ENCODE results near the gene SIM1. TPM values are rescaled to one million over a fixed set of nuclear protein-coding genes. Genes with fewer than 3 reads are reported as not detected.

Gene SIM1
- total RNA-seq, 4 donors from 2014 or later = 0.18 to 0.72 (median 0.42) TPM

- H3K27ac ChIP-seq = no peak overlapping the region
- no peaks in the 10 kb centered on the region for H3K4me1 ChIP-seq
- 88% methylated on average over 5 of the region's 5 CpGs for WGBS
- no peak for TF ChIP-seq EP300 (IDR thresholded peaks at IDR 0.05)
- no peak for TF ChIP-seq POLR2AphosphoS5 (IDR thresholded peaks at IDR 0.05)
- TF ChIP-seq POLR2A (IDR thresholded peaks at IDR 0.05) = no peak
- TF ChIP-seq, protein P1, sequence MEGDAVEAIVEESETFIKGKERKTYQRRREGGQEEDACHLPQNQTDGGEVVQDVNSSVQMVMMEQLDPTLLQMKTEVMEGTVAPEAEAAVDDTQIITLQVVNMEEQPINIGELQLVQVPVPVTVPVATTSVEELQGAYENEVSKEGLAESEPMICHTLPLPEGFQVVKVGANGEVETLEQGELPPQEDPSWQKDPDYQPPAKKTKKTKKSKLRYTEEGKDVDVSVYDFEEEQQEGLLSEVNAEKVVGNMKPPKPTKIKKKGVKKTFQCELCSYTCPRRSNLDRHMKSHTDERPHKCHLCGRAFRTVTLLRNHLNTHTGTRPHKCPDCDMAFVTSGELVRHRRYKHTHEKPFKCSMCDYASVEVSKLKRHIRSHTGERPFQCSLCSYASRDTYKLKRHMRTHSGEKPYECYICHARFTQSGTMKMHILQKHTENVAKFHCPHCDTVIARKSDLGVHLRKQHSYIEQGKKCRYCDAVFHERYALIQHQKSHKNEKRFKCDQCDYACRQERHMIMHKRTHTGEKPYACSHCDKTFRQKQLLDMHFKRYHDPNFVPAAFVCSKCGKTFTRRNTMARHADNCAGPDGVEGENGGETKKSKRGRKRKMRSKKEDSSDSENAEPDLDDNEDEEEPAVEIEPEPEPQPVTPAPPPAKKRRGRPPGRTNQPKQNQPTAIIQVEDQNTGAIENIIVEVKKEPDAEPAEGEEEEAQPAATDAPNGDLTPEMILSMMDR (IDR thresholded peaks at IDR 0.05) = no peak
- H3K4me3 ChIP-seq = no peak overlapping the region
- DNase-seq (ENCODE audit: low spot score in 2 of 2) = no peak
- H3K27me3 ChIP-seq = peaks cover 11% of the 10 kb centered on the region
- no peaks in the 10 kb centered on the region for H3K9me3 ChIP-seq
- no peaks in the 10 kb centered on the region for H3K36me3 ChIP-seq
Measured at GRCh38 chr6:100488244-100488643, 23.5 kb upstream of the SIM1 start.

- Histone ChIP-seq H3K9me3 (no peaks in the 10 kb centered on the region), H3K4me3 (no peak overlapping the region), H3K4me1 (no peaks in the 10 kb centered on the region), H3K27ac (no peak overlapping the region), H3K27me3 (peaks cover 8% of the 10 kb centered on the region), H3K36me3 (no peaks in the 10 kb centered on the region)
- no peak for DNase-seq (ENCODE audit: low spot score in 2 of 2)
- WGBS = 80% methylated on average over 2 of the region's 2 CpGs
- TF ChIP-seq POLR2AphosphoS5 (IDR thresholded peaks at IDR 0.05) (no peak), POLR2A (IDR thresholded peaks at IDR 0.05) (no peak)
- TF ChIP-seq, protein P1 (IDR thresholded peaks at IDR 0.05) = no peak
Measured at GRCh38 chr6:100487638-100488037, 22.9 kb upstream of the SIM1 start.

GRCh38 chr6:100485268-100485667 is 20.5 kb upstream of the SIM1 start:
- Histone ChIP-seq H3K4me1 (no peaks in the 10 kb centered on the region), H3K36me3 (no peaks in the 10 kb centered on the region), H3K9me3 (no peaks in the 10 kb centered on the region), H3K27ac (no peak overlapping the region), H3K4me3 (no peak overlapping the region), H3K27me3 (peaks cover 8% of the 10 kb centered on the region)
- no peak for DNase-seq (ENCODE audit: low spot score in 2 of 2)
- no peak for TF ChIP-seq POLR2A (IDR thresholded peaks at IDR 0.05)
- TF ChIP-seq, protein P1 (IDR thresholded peaks at IDR 0.05) = no peak
- TF ChIP-seq POLR2AphosphoS5 (IDR thresholded peaks at IDR 0.05) = no peak
- TF ChIP-seq EP300 (IDR thresholded peaks at IDR 0.05) = no peak

- Histone ChIP-seq H3K27ac (no peak overlapping the region), H3K36me3 (no peaks in the 10 kb centered on the region), H3K9me3 (no peaks in the 10 kb centered on the region), H3K27me3 (peaks cover 8% of the 10 kb centered on the region), H3K4me3 (no peak overlapping the region), H3K4me1 (no peaks in the 10 kb centered on the region)
- TF ChIP-seq POLR2A (IDR thresholded peaks at IDR 0.05) = no peak
- no peak for TF ChIP-seq POLR2AphosphoS5 (IDR thresholded peaks at IDR 0.05)
- TF ChIP-seq, protein P1 (IDR thresholded peaks at IDR 0.05) = no peak
- TF ChIP-seq EP300 (IDR thresholded peaks at IDR 0.05) = no peak
- WGBS = 80% methylated on average over 5 of the region's 5 CpGs
- no peak for DNase-seq (ENCODE audit: low spot score in 2 of 2)
Measured at GRCh38 chr6:100484474-100484873, 19.8 kb upstream of the SIM1 start.

- Histone ChIP-seq H3K9me3 (no peaks in the 10 kb centered on the region), H3K36me3 (no peaks in the 10 kb centered on the region), H3K4me1 (no peaks in the 10 kb centered on the region), H3K27me3 (peaks cover 10% of the 10 kb centered on the region), H3K27ac (no peak overlapping the region), H3K4me3 (no peak overlapping the region)
- WGBS = 85% methylated on average over 2 of the region's 2 CpGs
- DNase-seq (ENCODE audit: low spot score in 2 of 2) = no peak
- TF ChIP-seq POLR2AphosphoS5 (IDR thresholded peaks at IDR 0.05) (no peak), EP300 (IDR thresholded peaks at IDR 0.05) (no peak), POLR2A (IDR thresholded peaks at IDR 0.05) (no peak)
- TF ChIP-seq, protein P1 (IDR thresholded peaks at IDR 0.05) = no peak
Measured at GRCh38 chr6:100482698-100483097, 18.0 kb upstream of the SIM1 start.
